Lower leg skin (tissue), 3 donors: Measurements from ENCODE around the gene HIRA.

ENCODE experiments used
- CTCF ChIP-seq, 3 donors: fragments of 450-650 bp; IDR thresholded peaks; one replicate each; pipeline ENCODE4 v1.5.1; 2016; ENCODE audit warnings: antibody characterized with exemption in 3 of 3, mild to moderate bottlenecking in 3 of 3, moderate library complexity in 2 of 3
- POLR2A ChIP-seq, 2 donors: fragments of 450-650 bp; IDR thresholded peaks; one replicate each; pipeline ENCODE4 v1.6.1; 2016 to 2017; ENCODE audit warnings: antibody characterized with exemption in 2 of 2, mild to moderate bottlenecking in 1 of 2, moderate library complexity in 1 of 2

GRCh38 chr22:19359554-19360299 is 71.8 kb downstream of the HIRA start:
- TF ChIP-seq CTCF (IDR thresholded peaks at IDR 0.05) (no peak), POLR2A (IDR thresholded peaks at IDR 0.05) (no peak)
